Lower leg skin (tissue), 3 donors: ENCODE data around the gene NBPF1.
"Not testable (repeated sequence)": the region's sequence is repeated elsewhere in the genome, so short reads cannot be mapped to it uniquely, and the experiment has no call there.

Source experiments
- CTCF ChIP-seq, 3 donors: fragments of 450-650 bp; IDR thresholded peaks; one replicate each; pipeline ENCODE4 v1.5.1; 2016; ENCODE audit warnings: antibody characterized with exemption in 3 of 3, mild to moderate bottlenecking in 3 of 3, moderate library complexity in 2 of 3
- POLR2A ChIP-seq, 2 donors: fragments of 450-650 bp; IDR thresholded peaks; one replicate each; pipeline ENCODE4 v1.6.1; 2016 to 2017; ENCODE audit warnings: antibody characterized with exemption in 2 of 2, mild to moderate bottlenecking in 1 of 2, moderate library complexity in 1 of 2

DNA sequence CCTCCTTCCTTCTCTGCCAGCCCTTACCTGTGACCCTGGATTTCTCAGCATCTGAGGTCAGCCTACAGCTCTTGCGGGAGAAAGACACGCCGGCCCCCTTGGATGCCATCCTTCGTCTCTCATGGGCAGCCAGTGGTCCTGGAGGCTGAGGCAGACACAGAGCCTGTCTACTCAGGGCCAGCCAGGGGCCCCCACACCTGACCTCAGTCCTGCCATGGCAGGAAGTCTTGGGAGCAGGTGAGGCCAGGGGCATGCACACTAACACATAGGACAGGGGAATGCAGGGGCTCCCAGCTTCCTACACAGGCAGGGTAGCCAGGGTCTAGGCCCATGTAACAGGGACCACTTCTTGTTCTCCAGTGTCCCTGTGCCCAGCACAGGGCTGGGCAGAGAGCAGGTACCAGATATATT is 29.6 kb upstream of the NBPF1 start:
- TF ChIP-seq CTCF (IDR thresholded peaks at IDR 0.05), result peak in 1 of 3 donors; percentile 16
- not testable (repeated sequence) for TF ChIP-seq POLR2A (IDR thresholded peaks at IDR 0.05)
